H1 (cell line): Measurements from ENCODE around the gene TMEM151A. TPM values are rescaled to one million over a fixed set of nuclear protein-coding genes. Genes with fewer than 3 reads are reported as not detected.

Experiments used
- CTCF ChIA-PET: fragments of 300-600 bp; sonication (Branson Sonifier 250); formaldehyde crosslinking; loops from one replicate; lab custom pipeline; 2021; ENCODE audit not compliant: partially characterized antibody; lab: Charles Lee
- POLR2A ChIA-PET: fragments of 300-600 bp; sonication (Branson Sonifier 250); formaldehyde crosslinking; loops from one replicate; lab custom pipeline; 2021; ENCODE audit warnings: inconsistent platforms; ENCODE audit not compliant: partially characterized antibody; lab: Charles Lee
- DNase-seq, 2 experiments: peaks; one replicate each; pipeline versions ENCODE4 v3.0.0 to v3.0.0-alpha.2; 2010 to 2022; ENCODE audit warnings: low spot score in 2 of 2, low read depth in 1 of 2, mixed read lengths in 1 of 2
- FAIRE-seq: peaks from 2 replicates; lab custom pipeline; 2011; peaks lifted over from hg19 to GRCh38; lab: Jason Lieb, UNC
- H2AFZ ChIP-seq: 2 replicates; pipeline ENCODE4 v1.8.1; 2012; ENCODE audit warnings: low read length, inconsistent platforms
- H2AK5ac ChIP-seq: 2 replicates; pipeline ENCODE4 v1.6.1; 2013; ENCODE audit warnings: low read depth, low read length
- H2BK120ac ChIP-seq: replicated peaks from 2 replicates; pipeline ENCODE3; 2013; ENCODE audit warnings: low read depth, low read length, inconsistent platforms
- H2BK12ac ChIP-seq: 2 replicates; pipeline ENCODE4 v1.6.1; 2013; ENCODE audit warnings: low read depth, low read length
- H2BK15ac ChIP-seq: 2 replicates; pipeline ENCODE4 v1.6.1; 2013; ENCODE audit warnings: low read length
- H2BK20ac ChIP-seq: 2 replicates; pipeline ENCODE4 v1.6.1; 2013; ENCODE audit warnings: low read length
- H2BK5ac ChIP-seq: 2 replicates; pipeline ENCODE4 v1.6.1; 2013; ENCODE audit warnings: low read depth, low read length
- H3K14ac ChIP-seq: 2 replicates; pipeline ENCODE4 v1.6.1; 2013; ENCODE audit warnings: inconsistent platforms; ENCODE audit not compliant: insufficient read length
- H3K18ac ChIP-seq: 2 replicates; pipeline ENCODE4 v1.6.1; 2013; ENCODE audit warnings: low read length; ENCODE audit errors: extremely low read depth
- H3K23ac ChIP-seq: 2 replicates; pipeline ENCODE4 v1.6.1; 2013; ENCODE audit warnings: inconsistent platforms; ENCODE audit not compliant: insufficient read length
- H3K23me2 ChIP-seq: 2 replicates; pipeline ENCODE4 v1.6.1; 2013; ENCODE audit warnings: low read depth, low read length
- H3K27ac ChIP-seq: 2 replicates; pipeline ENCODE4 v1.6.1; 2011; ENCODE audit warnings: low read depth, low read length, inconsistent platforms
- H3K27me3 ChIP-seq, 4 experiments: replicated peaks in 1 of 4; 1 replicate in 1 of 4; 2 replicates in 3 of 4; pipeline versions ENCODE4 v1.6.1 to v1.8.1; 2011 to 2013; ENCODE audit warnings: low read length in 3 of 4, mild to moderate bottlenecking in 3 of 4, inconsistent platforms in 2 of 4, mixed read lengths in 2 of 4, moderate library complexity in 1 of 4; ENCODE audit not compliant: control insufficient read depth in 3 of 4, insufficient read depth in 3 of 4; ENCODE audit errors: extremely low read depth in 1 of 4
- H3K36me3 ChIP-seq, 4 experiments: 2 replicates each; pipeline versions ENCODE4 v1.6.1 to v1.8.1; 2011 to 2013; ENCODE audit warnings: mild to moderate bottlenecking in 4 of 4, low read length in 3 of 4, moderate library complexity in 2 of 4, control low read depth in 1 of 4, inconsistent platforms in 1 of 4; ENCODE audit not compliant: insufficient read depth in 4 of 4, control insufficient read depth in 2 of 4
- H3K4ac ChIP-seq: replicated peaks from 2 replicates; pipeline ENCODE3; 2013; ENCODE audit warnings: low read length, low read depth, mixed read lengths, inconsistent platforms; ENCODE audit not compliant: insufficient read length
- H3K4me1 ChIP-seq, 4 experiments: replicated peaks in 1 of 4; 1 replicate in 1 of 4; 2 replicates in 3 of 4; pipeline versions ENCODE4 v1.6.1 to v1.8.1; 2011 to 2013; ENCODE audit warnings: low read length in 3 of 4, inconsistent platforms in 2 of 4, mixed read lengths in 1 of 4; ENCODE audit not compliant: insufficient read depth in 4 of 4, control insufficient read depth in 3 of 4
- H3K4me2 ChIP-seq, 2 experiments: 2 replicates each; pipeline versions ENCODE4 v1.6.1 to v1.8.1; 2011 to 2013; ENCODE audit warnings: low read depth in 2 of 2, low read length in 2 of 2, control low read depth in 1 of 2, inconsistent platforms in 1 of 2, mild to moderate bottlenecking in 1 of 2; ENCODE audit not compliant: insufficient read depth in 1 of 2
- H3K4me3 ChIP-seq, 4 experiments: fragments of 200-600, 300-600 bp in 1 of 4; sonication (generic), shearing (Covaris generic), sonication (Bioruptor Twin) in 1 of 4; 2 replicates each; pipeline versions ENCODE4 v1.5.1 to v1.8.1; 2011 to 2016; ENCODE audit warnings: low read length in 4 of 4, low read depth in 3 of 4, control low read depth in 2 of 4, inconsistent platforms in 2 of 4, mild to moderate bottlenecking in 2 of 4, mixed read lengths in 1 of 4, moderate library complexity in 1 of 4; ENCODE audit not compliant: insufficient read depth in 2 of 4; ENCODE audit errors: extremely low read depth in 1 of 4
- H3K56ac ChIP-seq: replicated peaks from 2 replicates; pipeline ENCODE3; 2013; ENCODE audit warnings: low read depth, mild to moderate bottlenecking, mixed read lengths, low read length, inconsistent platforms; ENCODE audit not compliant: insufficient read length
- H3K79me1 ChIP-seq: 2 replicates; pipeline ENCODE4 v1.6.1; 2013; ENCODE audit warnings: low read depth, low read length, control low read depth
- H3K79me2 ChIP-seq, 2 experiments: 2 replicates each; pipeline versions ENCODE4 v1.6.1 to v1.8.1; 2012 to 2013; ENCODE audit warnings: low read length in 2 of 2, mild to moderate bottlenecking in 2 of 2, inconsistent platforms in 1 of 2; ENCODE audit not compliant: insufficient read depth in 2 of 2, control insufficient read depth in 1 of 2
- H3K9ac ChIP-seq, 4 experiments: replicated peaks in 1 of 4; 1 replicate in 1 of 4; 2 replicates in 3 of 4; pipeline versions ENCODE4 v1.6.1 to v1.8.1; 2011 to 2013; ENCODE audit warnings: low read depth in 3 of 4, low read length in 3 of 4, control low read depth in 2 of 4, mild to moderate bottlenecking in 2 of 4, moderate library complexity in 2 of 4, inconsistent platforms in 1 of 4; ENCODE audit errors: extremely low read depth in 1 of 4
- H3K9me3 ChIP-seq, 2 experiments: 2 replicates each; pipeline versions ENCODE4 v1.6.1 to v1.8.1; 2012 to 2013; ENCODE audit warnings: mild to moderate bottlenecking in 2 of 2, moderate library complexity in 2 of 2, control low read depth in 1 of 2, inconsistent platforms in 1 of 2, low read depth in 1 of 2, low read length in 1 of 2, mixed read lengths in 1 of 2; ENCODE audit not compliant: insufficient read depth in 2 of 2
- H4K20me1 ChIP-seq, 2 experiments: replicated peaks in 1 of 2; 2 replicates each; pipeline versions ENCODE3 to v1.8.1; 2011 to 2013; ENCODE audit warnings: inconsistent platforms in 2 of 2, low read length in 2 of 2, mild to moderate bottlenecking in 1 of 2; ENCODE audit not compliant: insufficient read depth in 2 of 2, control insufficient read depth in 1 of 2
- H4K5ac ChIP-seq: 2 replicates; pipeline ENCODE4 v1.6.1; 2013; ENCODE audit warnings: low read length, low read depth, mixed read lengths, inconsistent platforms; ENCODE audit not compliant: insufficient read length
- H4K8ac ChIP-seq: 2 replicates; pipeline ENCODE4 v1.8.0; 2013; ENCODE audit warnings: mild to moderate bottlenecking, moderate library complexity, low read length, inconsistent platforms; ENCODE audit not compliant: insufficient read depth; ENCODE audit errors: extremely low read depth
- H4K91ac ChIP-seq: replicated peaks from 2 replicates; pipeline ENCODE3; 2013; ENCODE audit warnings: low read length, mixed read lengths, inconsistent platforms; ENCODE audit not compliant: insufficient read length
- TAF1 ChIP-seq: IDR thresholded peaks from 2 replicates; pipeline ENCODE4 v1.6.1; 2011; ENCODE audit warnings: mild to moderate bottlenecking, low read depth, low read length
- WGBS, 2 experiments: shearing (Covaris generic) in 1 of 2; methylation state at CpG; one replicate each; pipeline versions ENCODE4 v1.1.6 to v1.1.7; 2013 to 2015; ENCODE audit warnings: low lambda C conversion rate in 2 of 2, mixed read lengths in 2 of 2, inconsistent platforms in 1 of 2, low coverage in 1 of 2, missing lambda C conversion rate in 1 of 2; ENCODE audit not compliant: insufficient replicate concordance in 2 of 2, insufficient coverage in 1 of 2, insufficient read length in 1 of 2; ENCODE audit errors: extremely low coverage in 1 of 2, missing lambda C conversion rate in 1 of 2; 5-methylcytosine and 5-hydroxymethylcytosine counted together
- polyA plus RNA-seq, 7 experiments: library from polyadenylated mRNA; depleted of rRNA in 3 of 7; stranded (reverse) in 5 of 7; unstranded in 2 of 7; fragments of >200 nt in 5 of 7; fragments of 200-250 nt in 2 of 7; gene quantifications; 1 replicate in 5 of 7; 2 replicates in 1 of 7; 4 replicates in 1 of 7; pipeline versions ENCODE4 v1.2.1 to v1.2.3, GENCODE V29; 2011 to 2013; ENCODE audit warnings: missing spikeins in 2 of 7, mixed read lengths in 2 of 7
- total RNA-seq: library from RNA; stranded (reverse); fragmentation: NEBNext Ultra II Directional; extraction: Animal tissue kit (Norgen Biotek cat#: 25700); gene quantifications from 2 replicates; pipeline ENCODE4 v1.2.1, GENCODE V29; 2021

Gene TMEM151A
- total and polyA plus RNA-seq, 2 of the 8 experiments (the other 6 are each of a cell fraction or from before 2014, with no cell fraction given): 3.2 TPM

DNA sequence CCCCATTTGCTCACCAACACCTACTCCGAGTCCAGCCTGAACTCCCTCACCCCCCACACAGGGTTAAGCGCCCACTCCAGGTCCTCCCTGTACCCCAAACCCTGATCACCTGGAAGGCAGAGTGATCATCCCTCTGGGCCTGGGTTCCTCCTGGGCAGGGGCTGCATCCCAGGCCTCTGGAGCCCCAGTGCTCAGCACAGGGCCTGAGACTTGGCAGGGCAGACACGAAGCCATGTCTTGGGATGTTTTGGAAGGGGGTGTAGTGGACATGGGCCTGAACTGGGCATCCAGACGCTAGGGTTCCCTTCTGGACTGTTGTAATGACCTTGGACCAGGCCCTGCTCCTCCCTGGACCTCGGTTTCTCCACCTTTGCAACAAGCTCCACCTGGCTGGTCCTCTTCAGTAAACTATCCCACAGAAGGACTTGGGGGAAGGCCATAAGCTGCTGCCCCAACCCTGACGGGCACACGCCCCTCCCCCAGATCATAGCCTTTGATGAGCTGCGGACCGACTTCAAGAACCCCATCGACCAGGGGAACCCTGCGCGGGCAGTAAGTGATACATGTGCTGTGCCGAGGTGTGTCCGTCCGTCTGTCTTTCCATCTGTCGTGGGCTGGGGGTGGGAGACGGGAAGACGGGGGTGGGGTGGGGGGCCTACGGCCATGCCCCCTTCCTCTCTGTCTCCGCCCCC, 9.8 kb upstream of the TMEM151A start:
- no peak overlapping the region for H3K18ac ChIP-seq
- no peak overlapping the region for H4K5ac ChIP-seq
- no peak overlapping the region for H3K4me3 ChIP-seq
- no peak overlapping the region for H3K27ac ChIP-seq
- no peak overlapping the region for H4K91ac ChIP-seq
- WGBS, 2 experiments: 50% methylated on average over 16 of the region's 20 CpGs; no CpG with 5 or more reads in 1 of the 2 experiments
- H2BK5ac ChIP-seq: no peak overlapping the region
- no peak overlapping the region for H3K4ac ChIP-seq
- peaks cover 9 to 26% of the 10 kb centered on the region in 2 experiments for H4K20me1 ChIP-seq
- no peak overlapping the region; a peak in 1 of 7 replicates for H3K9ac ChIP-seq
- no peak for FAIRE-seq
- no peak overlapping the region for H3K14ac ChIP-seq
- H2BK20ac ChIP-seq: no peak overlapping the region
- H2AFZ ChIP-seq: no peak overlapping the region
- H3K23me2 ChIP-seq: peaks cover 4% of the 10 kb centered on the region; the same call in 1 of the 2 replicates
- peaks cover 0 to 2% (median 0%) of the 10 kb centered on the region in 4 experiments; a peak in 1 of 8 replicates for H3K36me3 ChIP-seq
- no peak overlapping the region for H2BK15ac ChIP-seq
- peak overlapping the region in 1 of 2 experiments; percentile 53; a peak in 2 of 4 replicates for H3K4me2 ChIP-seq
- no peak overlapping the region for H3K56ac ChIP-seq
- H3K4me1 ChIP-seq: peaks cover 0 to 17% (median 13%) of the 10 kb centered on the region in 4 experiments; a peak in 5 of 7 replicates
- TF ChIP-seq TAF1: no peak
- no peaks in the 10 kb centered on the region for H3K79me2 ChIP-seq
- ChIA-PET CTCF (interaction anchor here (0.6 to 5.2 kb wide), 26 partner anchors 9 to 1433 kb away, joined by 3 to 48 read pairs (median 4); partner anchors contain the start of genes RAB1B and TMEM151A), POLR2A (interaction anchor here (0.7 to 7.9 kb wide), 12 partner anchors 8 to 82 kb away, joined by 3 to 125 read pairs (median 4); partner anchors contain the start of genes B4GAT1, BRMS1, RAB1B and TMEM151A)
- H3K23ac ChIP-seq: no peak overlapping the region
- no peaks in the 10 kb centered on the region for H3K9me3 ChIP-seq
- no peak for DNase-seq
- H4K8ac ChIP-seq: peak overlapping the region; percentile 71; the same call in 1 of the 2 replicates
- no peak overlapping the region; the same call in 1 of the 2 replicates for H2AK5ac ChIP-seq
- H3K27me3 ChIP-seq: peaks cover 0 to 4% (median under 1%) of the 10 kb centered on the region in 4 experiments; a peak in 2 of 7 replicates
- 0 out of 2 replicates have a peak overlapping the region, but pooled peaks have one; percentile 39 for H2BK12ac ChIP-seq
- H2BK120ac ChIP-seq: no peak overlapping the region
- H3K79me1 ChIP-seq: peaks cover 4% of the 10 kb centered on the region; the same call in 1 of the 2 replicates
